Measurements from ENCODE around the gene AIRE. TPM values are rescaled to one million over a fixed set of nuclear protein-coding genes. Genes with fewer than 3 reads are reported as not detected.

Gene AIRE
- total RNA-seq, 2 donors from 2014 or later: not detected

GRCh38 chr21:44292812-44293195 is 7.1 kb downstream of the AIRE start:
- no peak for DNase-seq (ENCODE audit: low spot score)
- WGBS: 83% methylated on average over 15 of the region's 15 CpGs
- no peaks in the 10 kb centered on the region for H3K9me3 ChIP-seq

GRCh38 chr21:44293551-44294231 is 8.0 kb downstream of the AIRE start:
- no peak for DNase-seq (ENCODE audit: low spot score)
- TF ChIP-seq CTCF (IDR thresholded peaks at IDR 0.05) (no peak), POLR2AphosphoS5 (IDR thresholded peaks at IDR 0.05) (no peak), POLR2A (IDR thresholded peaks at IDR 0.05) (no peak)
- Histone ChIP-seq H3K27ac (no peak overlapping the region), H3K4me1 (replicated peaks) (no peaks in the 10 kb centered on the region), H3K9me3 (no peaks in the 10 kb centered on the region), H3K36me3 (no peaks in the 10 kb centered on the region), H3K27me3 (replicated peaks; ENCODE audit: insufficient read depth) (no peaks in the 10 kb centered on the region), H3K4me3 (no peak overlapping the region)
- intact Hi-C loops (cut with DNase I): no loop called here
- 94% methylated on average over 33 of the region's 33 CpGs for WGBS

More at GRCh38 chr21:44292812-44293195, 7.1 kb downstream of the AIRE start:
- Histone ChIP-seq H3K27ac (no peak overlapping the region), H3K36me3 (no peaks in the 10 kb centered on the region), H3K4me1 (replicated peaks) (no peaks in the 10 kb centered on the region), H3K27me3 (replicated peaks; ENCODE audit: insufficient read depth) (no peaks in the 10 kb centered on the region), H3K4me3 (no peak overlapping the region)
- intact Hi-C loops (cut with DNase I): no loop called here
- no peak for TF ChIP-seq CTCF (IDR thresholded peaks at IDR 0.05)
- no peak for TF ChIP-seq POLR2AphosphoS5 (IDR thresholded peaks at IDR 0.05)
- TF ChIP-seq POLR2A (IDR thresholded peaks at IDR 0.05): no peak

GRCh38 chr21:44294391-44295162 is 8.9 kb downstream of the AIRE start:
- H3K4me1 ChIP-seq (replicated peaks): peaks cover 5% of the 10 kb centered on the region
- WGBS: 61% methylated on average over 22 of the region's 26 CpGs
- DNase-seq (ENCODE audit: low spot score): no peak
- H3K27me3 ChIP-seq (replicated peaks; ENCODE audit: insufficient read depth): no peaks in the 10 kb centered on the region
- no peak for TF ChIP-seq CTCF (IDR thresholded peaks at IDR 0.05)
- no peak for TF ChIP-seq POLR2AphosphoS5 (IDR thresholded peaks at IDR 0.05)
- TF ChIP-seq POLR2A (IDR thresholded peaks at IDR 0.05): no peak
- no peaks in the 10 kb centered on the region for H3K36me3 ChIP-seq
- intact Hi-C loops (cut with DNase I): no loop called here
- no peak overlapping the region for H3K27ac ChIP-seq
- no peaks in the 10 kb centered on the region for H3K9me3 ChIP-seq
- H3K4me3 ChIP-seq: no peak overlapping the region

- no peak for DNase-seq (ENCODE audit: low spot score)
- intact Hi-C loops (cut with DNase I): no loop called here
- TF ChIP-seq CTCF (IDR thresholded peaks at IDR 0.05) (no peak), POLR2A (IDR thresholded peaks at IDR 0.05) (no peak), POLR2AphosphoS5 (IDR thresholded peaks at IDR 0.05) (no peak)
- Histone ChIP-seq H3K27me3 (replicated peaks; ENCODE audit: insufficient read depth) (no peaks in the 10 kb centered on the region), H3K4me3 (no peak overlapping the region), H3K4me1 (replicated peaks) (peaks cover 5% of the 10 kb centered on the region), H3K27ac (no peak overlapping the region), H3K9me3 (no peaks in the 10 kb centered on the region), H3K36me3 (no peaks in the 10 kb centered on the region)
- 72% methylated on average over 14 of the region's 14 CpGs for WGBS
Observed at GRCh38 chr21:44295163-44295573, 9.5 kb downstream of the AIRE start.
